Small intestine (tissue), 7 donors: Measurements from ENCODE around the gene BTBD17. TPM values are rescaled to one million over a fixed set of nuclear protein-coding genes. Genes with fewer than 3 reads are reported as not detected.
A peak's percentile ranks its signal among the peaks of the same experiment; 100 is the strongest.

Experiments used
- DNase-seq, 2 donors: peaks; one replicate each; pipeline versions ENCODE4 v3.0.0 to v3.0.0-alpha.2; 2013
- FAIRE-seq: peaks from 2 replicates; lab custom pipeline; 2012; peaks lifted over from hg19 to GRCh38; lab: Jason Lieb, UNC
- H3K27ac ChIP-seq, 3 donors: one replicate each; pipeline ENCODE4 v1.5.1; 2013; ENCODE audit warnings: low read length in 2 of 3, mild to moderate bottlenecking in 2 of 3, control low read depth in 1 of 3, inconsistent platforms in 1 of 3, low read depth in 1 of 3, moderate library complexity in 1 of 3
- H3K27me3 ChIP-seq, 3 donors: one replicate each; pipeline ENCODE4 v1.6.1; 2013; ENCODE audit warnings: low read length in 3 of 3, inconsistent platforms in 1 of 3; ENCODE audit not compliant: control insufficient read depth in 3 of 3, insufficient read depth in 3 of 3
- H3K36me3 ChIP-seq, 3 donors: one replicate each; pipeline ENCODE4 v1.6.1; 2013; ENCODE audit warnings: low read length in 3 of 3, inconsistent platforms in 1 of 3, low read depth in 1 of 3, mild to moderate bottlenecking in 1 of 3, moderate library complexity in 1 of 3; ENCODE audit not compliant: control insufficient read depth in 3 of 3, insufficient read depth in 2 of 3
- H3K4me1 ChIP-seq, 3 donors: one replicate each; pipeline ENCODE4 v1.6.1; 2013; ENCODE audit warnings: low read length in 2 of 3, inconsistent platforms in 1 of 3, low read depth in 1 of 3, mild to moderate bottlenecking in 1 of 3, moderate library complexity in 1 of 3; ENCODE audit not compliant: control insufficient read depth in 3 of 3, insufficient read depth in 2 of 3
- H3K4me3 ChIP-seq, 3 donors: one replicate each; pipeline ENCODE4 v1.5.1; 2013; ENCODE audit warnings: low read length in 3 of 3, control low read depth in 1 of 3, inconsistent platforms in 1 of 3, low read depth in 1 of 3, mild to moderate bottlenecking in 1 of 3, moderate library complexity in 1 of 3
- H3K9me3 ChIP-seq, 2 donors: one replicate each; pipeline ENCODE4 v1.6.1; 2013; ENCODE audit warnings: low read depth in 1 of 2, low read length in 1 of 2; ENCODE audit not compliant: control insufficient read depth in 2 of 2, insufficient read depth in 1 of 2
- WGBS, 3 donors: extraction: QIAGEN DNeasy Blood & Tissue Kit; methylation state at CpG; one replicate each; pipeline ENCODE4 v1.1.7; 2013; 5-methylcytosine and 5-hydroxymethylcytosine counted together
- polyA plus RNA-seq, 4 donors: library from polyadenylated mRNA; stranded (reverse) in 3 of 4; unstranded in 1 of 4; fragments of 200-250 nt in 3 of 4; fragments of 120-200 nt in 1 of 4; gene quantifications; one replicate each; pipeline versions ENCODE4 v1.2.1 to v1.2.3, GENCODE V29; 2013
- donor health status: healthy with polysubstance abuse.
- donor health status: control.
- donor health status: control.
- donor health status: Bipolar disorder and iron deficiency.
- donor health status: healthy.

The BTBD17 gene
- polyA plus RNA-seq, 4 donors = 0.15 to 0.21 TPM; not detected in 2

- no peaks in the 10 kb centered on the region for H3K36me3 ChIP-seq
- no peak overlapping the region for H3K4me3 ChIP-seq
- FAIRE-seq (no peak), DNase-seq (no peak)
- peaks cover 0 to 2% of the 10 kb centered on the region in 2 donors for H3K9me3 ChIP-seq
- H3K27me3 ChIP-seq = peaks cover 0 to 4% (median 2%) of the 10 kb centered on the region in 3 donors
- peaks cover 0 to 5% (median 0%) of the 10 kb centered on the region in 3 donors for H3K4me1 ChIP-seq
- WGBS, 3 donors = 75 to 85% (median 77%) methylated on average over 12 of the region's 12 CpGs
- no peak overlapping the region for H3K27ac ChIP-seq
These were observed 42.0 kb upstream of the BTBD17 start for GRCh38 chr17:74403512-74404137.

DNA sequence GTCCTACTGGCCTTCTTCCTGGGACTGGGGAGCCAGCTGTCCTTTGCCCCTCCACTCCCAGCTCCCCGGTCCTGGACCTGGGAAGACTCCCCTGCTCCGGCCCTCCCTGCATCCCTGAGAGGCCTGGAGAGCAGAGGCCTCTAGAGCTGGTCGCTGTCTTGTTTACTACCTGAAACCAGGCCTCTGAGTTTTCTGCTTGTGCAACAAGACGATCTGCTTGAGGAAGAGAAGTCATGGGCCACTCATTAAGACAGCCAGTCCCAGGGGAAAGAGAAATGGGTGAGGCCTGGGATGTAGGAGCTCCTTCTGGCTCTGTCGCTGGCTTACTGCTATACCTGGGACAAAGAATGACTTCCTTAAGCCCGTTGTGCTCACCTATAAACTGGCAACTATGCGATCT is 40.4 kb upstream of the BTBD17 start:
- FAIRE-seq = no peak
- WGBS, 3 donors = 79 to 85% (median 83%) methylated on average over 7 of the region's 7 CpGs
- DNase-seq = peak in 1 of 2 donors; percentile 51

GRCh38 chr17:74396567-74396966 is 34.9 kb upstream of the BTBD17 start:
- Histone ChIP-seq H3K4me1 (peaks cover 0 to 6% (median 0%) of the 10 kb centered on the region in 3 donors), H3K4me3 (no peak overlapping the region), H3K27me3 (no peaks in the 10 kb centered on the region), H3K36me3 (no peaks in the 10 kb centered on the region), H3K27ac (no peak overlapping the region), H3K9me3 (peaks cover 0 to 3% of the 10 kb centered on the region in 2 donors)
- DNase-seq (no peak), FAIRE-seq (no peak)
- WGBS, 3 donors = 86 to 93% (median 89%) methylated on average over 4 of the region's 4 CpGs

More for the DNA sequence above, 40.4 kb upstream of the BTBD17 start:
- peaks cover 0 to 2% of the 10 kb centered on the region in 2 donors for H3K9me3 ChIP-seq
- H3K4me1 ChIP-seq = peaks cover 0 to 5% (median 0%) of the 10 kb centered on the region in 3 donors
- H3K4me3 ChIP-seq = no peak overlapping the region
- H3K27me3 ChIP-seq = peaks cover 0 to 4% (median 2%) of the 10 kb centered on the region in 3 donors
- no peak overlapping the region for H3K27ac ChIP-seq
- H3K36me3 ChIP-seq = no peaks in the 10 kb centered on the region

DNA sequence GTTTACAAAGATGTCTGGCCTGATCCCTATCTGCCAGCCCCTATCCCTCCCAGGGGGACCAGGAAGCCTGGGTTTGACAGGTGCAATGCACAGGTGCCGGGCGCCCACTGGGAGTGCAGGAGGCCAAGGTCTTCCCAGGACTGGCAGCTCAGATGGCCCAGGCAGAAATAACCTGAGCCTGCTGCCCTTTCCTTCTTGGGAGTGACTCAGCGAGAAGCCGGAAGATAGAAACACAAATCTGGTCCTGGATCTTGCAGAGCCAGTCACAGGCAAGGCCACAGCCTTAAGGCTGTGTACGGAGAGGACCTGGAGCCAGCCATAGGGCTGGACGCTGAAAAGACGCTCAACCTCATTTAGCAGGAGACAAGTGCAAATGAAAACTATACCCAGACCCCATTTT is 33.3 kb upstream of the BTBD17 start:
- FAIRE-seq = no peak
- 19 to 75% (median 45%) methylated on average over 7 of the region's 7 CpGs for WGBS, 3 donors

DNA sequence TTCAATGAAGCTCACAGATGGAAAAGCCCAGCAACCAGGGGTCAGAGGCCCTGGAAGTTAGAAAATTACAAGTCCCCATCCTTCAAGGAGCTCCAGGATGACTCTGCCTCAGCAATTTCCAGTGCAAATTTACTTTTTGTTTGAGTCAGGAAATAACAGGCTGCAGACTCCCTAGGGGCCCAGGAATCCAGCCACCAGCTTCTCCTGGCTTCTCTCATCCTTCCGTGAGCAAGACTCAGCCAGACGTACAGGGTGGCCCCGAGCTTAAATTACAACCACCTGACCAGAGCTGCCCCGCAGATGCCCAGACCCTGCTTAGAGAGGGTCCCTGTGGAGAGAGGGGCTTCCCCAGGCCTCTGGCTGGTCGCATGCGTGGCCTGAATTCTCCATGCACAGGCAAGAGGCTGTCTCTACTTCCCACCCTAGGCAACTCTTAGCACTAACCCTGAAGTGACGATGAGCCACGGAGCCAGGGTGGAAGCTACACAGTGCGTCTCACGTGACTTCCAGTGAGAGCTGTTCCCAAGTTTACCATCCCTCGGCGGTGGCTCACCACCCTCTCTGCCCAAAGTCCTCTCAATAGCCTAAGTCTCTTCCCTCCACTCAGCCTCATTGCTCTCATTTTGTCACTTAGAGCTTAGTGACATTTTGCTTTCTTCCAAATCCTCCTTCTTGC is 32.7 kb upstream of the BTBD17 start:
- Histone ChIP-seq H3K4me3 (no peak overlapping the region), H3K36me3 (no peaks in the 10 kb centered on the region), H3K27ac (no peak overlapping the region), H3K4me1 (peaks cover 0 to 7% (median 0%) of the 10 kb centered on the region in 3 donors), H3K27me3 (no peaks in the 10 kb centered on the region), H3K9me3 (peaks cover 0 to 3% of the 10 kb centered on the region in 2 donors)
- FAIRE-seq (no peak), DNase-seq (no peak)
- 84 to 90% (median 86%) methylated on average over 12 of the region's 12 CpGs for WGBS, 3 donors

More for the DNA sequence above, 33.3 kb upstream of the BTBD17 start:
- H3K36me3 ChIP-seq = no peaks in the 10 kb centered on the region
- H3K4me1 ChIP-seq = peaks cover 0 to 6% (median 0%) of the 10 kb centered on the region in 3 donors
- peak overlapping the region in 1 of 3 donors; percentile 19 for H3K27ac ChIP-seq
- H3K9me3 ChIP-seq = peaks cover 0 to 3% of the 10 kb centered on the region in 2 donors
- H3K27me3 ChIP-seq = no peaks in the 10 kb centered on the region
- DNase-seq = peak; percentile 28 to 84
- H3K4me3 ChIP-seq = no peak overlapping the region

DNA sequence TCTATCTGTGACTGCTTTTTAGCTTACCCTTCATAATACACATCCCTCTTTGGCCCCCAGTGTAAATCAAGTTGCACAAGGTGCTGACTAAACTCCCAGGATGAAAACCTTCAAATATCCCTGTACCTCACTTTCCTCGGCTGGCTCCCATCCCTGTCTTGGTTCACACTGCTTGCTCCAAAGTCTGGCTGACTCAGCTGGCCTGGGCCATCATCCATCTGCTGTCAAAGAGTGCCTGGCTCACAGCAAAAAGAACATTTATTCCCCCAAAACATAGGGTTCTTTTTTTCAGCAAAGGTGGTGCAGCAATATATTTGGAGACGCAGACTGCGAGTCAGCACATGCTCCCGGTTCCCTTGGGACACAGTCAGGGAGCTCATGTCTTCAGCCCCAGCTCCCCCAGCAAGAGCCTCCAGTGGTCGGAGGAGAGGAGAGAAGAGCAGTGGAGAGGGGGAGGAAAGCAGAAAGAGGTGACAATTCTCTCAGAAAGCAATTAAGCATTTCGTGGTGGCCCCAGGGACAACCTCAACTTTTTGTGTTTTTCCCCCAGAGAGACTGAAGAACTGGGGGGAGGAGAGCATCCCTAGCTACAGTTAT is 31.8 kb upstream of the BTBD17 start:
- Histone ChIP-seq H3K4me3 (no peak overlapping the region), H3K27me3 (no peaks in the 10 kb centered on the region), H3K27ac (no peak overlapping the region), H3K4me1 (peaks cover 0 to 16% (median 0%) of the 10 kb centered on the region in 3 donors), H3K36me3 (no peaks in the 10 kb centered on the region), H3K9me3 (peaks cover 0 to 3% of the 10 kb centered on the region in 2 donors)
- WGBS, 3 donors = 75 to 80% (median 79%) methylated on average over 6 of the region's 6 CpGs
- DNase-seq (no peak), FAIRE-seq (no peak)

DNA sequence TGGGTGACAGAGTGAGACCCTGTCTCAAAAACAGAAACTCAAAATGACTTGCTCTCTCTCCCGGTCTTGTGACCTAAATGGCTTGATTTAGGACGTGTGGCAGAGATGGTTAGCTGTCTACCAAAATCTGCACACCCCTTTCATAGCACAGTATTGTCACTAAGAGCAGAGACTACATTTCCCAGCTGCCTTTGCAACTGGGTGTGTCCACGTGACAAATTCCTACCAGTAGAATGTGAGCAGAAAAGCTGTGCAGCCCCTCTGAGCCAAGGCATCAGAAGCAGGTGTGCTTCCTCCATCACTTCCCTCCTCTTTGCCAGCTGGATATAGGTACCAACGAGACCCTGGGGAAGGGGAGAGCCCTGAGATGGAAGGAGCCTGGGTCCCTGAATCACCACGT is 31.2 kb upstream of the BTBD17 start:
- Histone ChIP-seq H3K4me3 (no peak overlapping the region), H3K27me3 (no peaks in the 10 kb centered on the region), H3K36me3 (no peaks in the 10 kb centered on the region), H3K9me3 (peaks cover 0 to 3% of the 10 kb centered on the region in 2 donors), H3K4me1 (peaks cover 0 to 20% (median 0%) of the 10 kb centered on the region in 3 donors), H3K27ac (no peak overlapping the region)
- WGBS, 3 donors = 68 to 78% (median 71%) methylated on average over 5 of the region's 5 CpGs
- FAIRE-seq = no peak
- DNase-seq = no peak

DNA sequence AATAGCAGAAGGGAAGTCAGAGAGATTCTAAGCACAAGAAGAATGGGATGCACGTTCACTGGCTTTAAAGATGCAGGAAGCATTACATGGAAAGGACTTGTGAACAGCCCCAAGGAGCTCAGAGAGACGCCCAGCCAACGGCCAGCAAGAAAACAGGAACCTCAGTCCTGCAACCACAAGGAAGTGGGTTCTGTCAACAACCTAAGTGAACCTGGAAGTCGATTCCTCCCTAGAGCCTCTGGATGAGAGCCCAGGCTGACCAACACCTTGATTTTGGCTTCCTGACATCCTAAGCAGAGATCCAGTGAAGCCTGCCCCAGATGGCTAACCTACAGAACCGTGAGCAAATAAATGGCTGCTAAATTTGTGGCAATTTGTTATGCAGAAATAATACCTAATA is 30.1 kb upstream of the BTBD17 start:
- Histone ChIP-seq H3K27me3 (no peaks in the 10 kb centered on the region), H3K9me3 (peaks cover 0 to 3% of the 10 kb centered on the region in 2 donors), H3K36me3 (no peaks in the 10 kb centered on the region), H3K4me3 (no peak overlapping the region), H3K27ac (no peak overlapping the region), H3K4me1 (peaks cover 4 to 27% (median 5%) of the 10 kb centered on the region in 3 donors)
- WGBS, 3 donors = 59 to 71% (median 70%) methylated on average over 5 of the region's 5 CpGs
- DNase-seq = no peak
- FAIRE-seq = no peak
